ENCODE results near the gene PPIP5K1.
A peak's percentile ranks its signal among the peaks of the same experiment; 100 is the strongest.

Gene PPIP5K1

GRCh38 chr15:43510200-43511011, 79.6 kb downstream of the PPIP5K1 start:
- peaks cover 0 to 7% of the 10 kb centered on the region in 2 donors for H3K27me3 ChIP-seq (ENCODE audit: control insufficient read depth in 2 of 2, insufficient read depth in 2 of 2, low read length in 2 of 2)
- no peaks in the 10 kb centered on the region for H3K9me3 ChIP-seq (ENCODE audit: control insufficient read depth in 2 of 2, low read length in 2 of 2)
- H3K9ac ChIP-seq (ENCODE audit: low read depth in 1 of 2, low read length in 2 of 2): peak overlapping the region; percentile 57 to 68
- peaks cover 14 to 15% of the 10 kb centered on the region in 2 donors for H3K4me1 ChIP-seq (ENCODE audit: control insufficient read depth in 2 of 2, insufficient read depth in 2 of 2, low read length in 2 of 2)
- H3K4me3 ChIP-seq (ENCODE audit: low read length in 2 of 2): peak overlapping the region; percentile 72 to 84
- H3K36me3 ChIP-seq (ENCODE audit: control insufficient read depth in 2 of 2, insufficient read depth in 2 of 2, low read length in 2 of 2): no peaks in the 10 kb centered on the region
- peak overlapping the region; percentile 64 to 68 for H3K27ac ChIP-seq (ENCODE audit: low read depth in 2 of 2, low read length in 2 of 2)

GRCh38 chr15:43509660-43510199, 80.3 kb downstream of the PPIP5K1 start:
- H3K9ac ChIP-seq (ENCODE audit: low read depth in 1 of 2, low read length in 2 of 2): no peak overlapping the region
- H3K27me3 ChIP-seq (ENCODE audit: control insufficient read depth in 2 of 2, insufficient read depth in 2 of 2, low read length in 2 of 2): peaks cover 0 to 7% of the 10 kb centered on the region in 2 donors
- no peaks in the 10 kb centered on the region for H3K9me3 ChIP-seq (ENCODE audit: control insufficient read depth in 2 of 2, low read length in 2 of 2)
- peak overlapping the region in 1 of 2 donors; percentile 84 for H3K4me3 ChIP-seq (ENCODE audit: low read length in 2 of 2)
- no peaks in the 10 kb centered on the region for H3K36me3 ChIP-seq (ENCODE audit: control insufficient read depth in 2 of 2, insufficient read depth in 2 of 2, low read length in 2 of 2)
- H3K27ac ChIP-seq (ENCODE audit: low read depth in 2 of 2, low read length in 2 of 2): peak overlapping the region; percentile 4 to 61
- H3K4me1 ChIP-seq (ENCODE audit: control insufficient read depth in 2 of 2, insufficient read depth in 2 of 2, low read length in 2 of 2): peaks cover 14 to 15% of the 10 kb centered on the region in 2 donors

- H3K4me3 ChIP-seq (ENCODE audit: low read length in 2 of 2): no peak overlapping the region
- no peak overlapping the region for H3K9ac ChIP-seq (ENCODE audit: low read depth in 1 of 2, low read length in 2 of 2)
- no peaks in the 10 kb centered on the region for H3K36me3 ChIP-seq (ENCODE audit: control insufficient read depth in 2 of 2, insufficient read depth in 2 of 2, low read length in 2 of 2)
- no peaks in the 10 kb centered on the region for H3K9me3 ChIP-seq (ENCODE audit: control insufficient read depth in 2 of 2, low read length in 2 of 2)
- H3K4me1 ChIP-seq (ENCODE audit: control insufficient read depth in 2 of 2, insufficient read depth in 2 of 2, low read length in 2 of 2): peaks cover 12 to 13% of the 10 kb centered on the region in 2 donors
- peak overlapping the region; percentile 33 to 61 for H3K27ac ChIP-seq (ENCODE audit: low read depth in 2 of 2, low read length in 2 of 2)
- H3K27me3 ChIP-seq (ENCODE audit: control insufficient read depth in 2 of 2, insufficient read depth in 2 of 2, low read length in 2 of 2): peaks cover 0 to 7% of the 10 kb centered on the region in 2 donors
Observed at GRCh38 chr15:43508991-43509659, 80.9 kb downstream of the PPIP5K1 start.

GRCh38 chr15:43508421-43508820, 81.6 kb downstream of the PPIP5K1 start:
- Histone ChIP-seq H3K9me3 (ENCODE audit: control insufficient read depth in 2 of 2, low read length in 2 of 2) (no peaks in the 10 kb centered on the region), H3K4me3 (ENCODE audit: low read length in 2 of 2) (no peak overlapping the region), H3K27ac (ENCODE audit: low read depth in 2 of 2, low read length in 2 of 2) (no peak overlapping the region), H3K36me3 (ENCODE audit: control insufficient read depth in 2 of 2, insufficient read depth in 2 of 2, low read length in 2 of 2) (no peaks in the 10 kb centered on the region), H3K27me3 (ENCODE audit: control insufficient read depth in 2 of 2, insufficient read depth in 2 of 2, low read length in 2 of 2) (peaks cover 0 to 7% of the 10 kb centered on the region in 2 donors), H3K4me1 (ENCODE audit: control insufficient read depth in 2 of 2, insufficient read depth in 2 of 2, low read length in 2 of 2) (peaks cover 11 to 12% of the 10 kb centered on the region in 2 donors), H3K9ac (ENCODE audit: low read depth in 1 of 2, low read length in 2 of 2) (no peak overlapping the region)

GRCh38 chr15:43505738-43506137, 84.3 kb downstream of the PPIP5K1 start:
- no peaks in the 10 kb centered on the region for H3K27me3 ChIP-seq (ENCODE audit: control insufficient read depth in 2 of 2, insufficient read depth in 2 of 2, low read length in 2 of 2)
- H3K4me1 ChIP-seq (ENCODE audit: control insufficient read depth in 2 of 2, insufficient read depth in 2 of 2, low read length in 2 of 2): peaks cover 0 to 4% of the 10 kb centered on the region in 2 donors
- H3K27ac ChIP-seq (ENCODE audit: low read depth in 2 of 2, low read length in 2 of 2): no peak overlapping the region
- H3K4me3 ChIP-seq (ENCODE audit: low read length in 2 of 2): no peak overlapping the region
- H3K9ac ChIP-seq (ENCODE audit: low read depth in 1 of 2, low read length in 2 of 2): no peak overlapping the region
- no peaks in the 10 kb centered on the region for H3K9me3 ChIP-seq (ENCODE audit: control insufficient read depth in 2 of 2, low read length in 2 of 2)
- no peaks in the 10 kb centered on the region for H3K36me3 ChIP-seq (ENCODE audit: control insufficient read depth in 2 of 2, insufficient read depth in 2 of 2, low read length in 2 of 2)

- H3K9ac ChIP-seq (ENCODE audit: low read depth in 1 of 2, low read length in 2 of 2): no peak overlapping the region
- H3K27me3 ChIP-seq (ENCODE audit: control insufficient read depth in 2 of 2, insufficient read depth in 2 of 2, low read length in 2 of 2): no peaks in the 10 kb centered on the region
- no peaks in the 10 kb centered on the region for H3K4me1 ChIP-seq (ENCODE audit: control insufficient read depth in 2 of 2, insufficient read depth in 2 of 2, low read length in 2 of 2)
- no peaks in the 10 kb centered on the region for H3K36me3 ChIP-seq (ENCODE audit: control insufficient read depth in 2 of 2, insufficient read depth in 2 of 2, low read length in 2 of 2)
- no peaks in the 10 kb centered on the region for H3K9me3 ChIP-seq (ENCODE audit: control insufficient read depth in 2 of 2, low read length in 2 of 2)
- H3K4me3 ChIP-seq (ENCODE audit: low read length in 2 of 2): no peak overlapping the region
- H3K27ac ChIP-seq (ENCODE audit: low read depth in 2 of 2, low read length in 2 of 2): no peak overlapping the region
Observed at GRCh38 chr15:43499635-43500034, 90.4 kb downstream of the PPIP5K1 start.

- Histone ChIP-seq H3K27ac (ENCODE audit: low read depth in 2 of 2, low read length in 2 of 2) (no peak overlapping the region), H3K27me3 (ENCODE audit: control insufficient read depth in 2 of 2, insufficient read depth in 2 of 2, low read length in 2 of 2) (no peaks in the 10 kb centered on the region), H3K36me3 (ENCODE audit: control insufficient read depth in 2 of 2, insufficient read depth in 2 of 2, low read length in 2 of 2) (no peaks in the 10 kb centered on the region), H3K9me3 (ENCODE audit: control insufficient read depth in 2 of 2, low read length in 2 of 2) (no peaks in the 10 kb centered on the region), H3K9ac (ENCODE audit: low read depth in 1 of 2, low read length in 2 of 2) (no peak overlapping the region), H3K4me3 (ENCODE audit: low read length in 2 of 2) (no peak overlapping the region), H3K4me1 (ENCODE audit: control insufficient read depth in 2 of 2, insufficient read depth in 2 of 2, low read length in 2 of 2) (peaks cover 0 to under 1% of the 10 kb centered on the region in 2 donors)
Observed at GRCh38 chr15:43498990-43499389, 91.0 kb downstream of the PPIP5K1 start.

- H3K9ac ChIP-seq (ENCODE audit: low read depth in 1 of 2, low read length in 2 of 2): peak overlapping the region; percentile 60 to 87
- H3K27me3 ChIP-seq (ENCODE audit: control insufficient read depth in 2 of 2, insufficient read depth in 2 of 2, low read length in 2 of 2): no peaks in the 10 kb centered on the region
- peak overlapping the region; percentile 76 to 78 for H3K27ac ChIP-seq (ENCODE audit: low read depth in 2 of 2, low read length in 2 of 2)
- H3K36me3 ChIP-seq (ENCODE audit: control insufficient read depth in 2 of 2, insufficient read depth in 2 of 2, low read length in 2 of 2): peaks cover 3 to 4% of the 10 kb centered on the region in 2 donors
- no peaks in the 10 kb centered on the region for H3K9me3 ChIP-seq (ENCODE audit: control insufficient read depth in 2 of 2, low read length in 2 of 2)
- H3K4me1 ChIP-seq (ENCODE audit: control insufficient read depth in 2 of 2, insufficient read depth in 2 of 2, low read length in 2 of 2): peaks cover 8 to 11% of the 10 kb centered on the region in 2 donors
- H3K4me3 ChIP-seq (ENCODE audit: low read length in 2 of 2): peak overlapping the region; percentile 81 to 98
Observed at GRCh38 chr15:43493703-43494472, 96.1 kb downstream of the PPIP5K1 start.

GRCh38 chr15:43492673-43493601, 97.1 kb downstream of the PPIP5K1 start, which contains the start of gene TP53BP1:
Gene TP53BP1 (minus strand): TSS chr15:43493156. CDS start chr15:43493043, 113 bp downstream.
- H3K9me3 ChIP-seq (ENCODE audit: control insufficient read depth in 2 of 2, low read length in 2 of 2): no peaks in the 10 kb centered on the region
- H3K4me1 ChIP-seq (ENCODE audit: control insufficient read depth in 2 of 2, insufficient read depth in 2 of 2, low read length in 2 of 2): peaks cover 8 to 13% of the 10 kb centered on the region in 2 donors
- H3K36me3 ChIP-seq (ENCODE audit: control insufficient read depth in 2 of 2, insufficient read depth in 2 of 2, low read length in 2 of 2): peaks cover 6 to 7% of the 10 kb centered on the region in 2 donors
- peak within 1 kb of the TSS; percentile 60 to 87 for H3K9ac ChIP-seq (ENCODE audit: low read depth in 1 of 2, low read length in 2 of 2)
- peak within 1 kb of the TSS; percentile 76 to 78 for H3K27ac ChIP-seq (ENCODE audit: low read depth in 2 of 2, low read length in 2 of 2)
- no peaks in the 10 kb centered on the region for H3K27me3 ChIP-seq (ENCODE audit: control insufficient read depth in 2 of 2, insufficient read depth in 2 of 2, low read length in 2 of 2)
- H3K4me3 ChIP-seq (ENCODE audit: low read length in 2 of 2): peak within 1 kb of the TSS; percentile 81 to 98
